ENCODE data around the gene PSMG1. TPM values are rescaled to one million over a fixed set of nuclear protein-coding genes. Genes with fewer than 3 reads are reported as not detected.
"Not testable (repeated sequence)": the region's sequence is repeated elsewhere in the genome, so short reads cannot be mapped to it uniquely, and the experiment has no call there.

PSMG1 gene
- total RNA-seq, 1 donor from 2014 or later = 23.7 TPM

DNA sequence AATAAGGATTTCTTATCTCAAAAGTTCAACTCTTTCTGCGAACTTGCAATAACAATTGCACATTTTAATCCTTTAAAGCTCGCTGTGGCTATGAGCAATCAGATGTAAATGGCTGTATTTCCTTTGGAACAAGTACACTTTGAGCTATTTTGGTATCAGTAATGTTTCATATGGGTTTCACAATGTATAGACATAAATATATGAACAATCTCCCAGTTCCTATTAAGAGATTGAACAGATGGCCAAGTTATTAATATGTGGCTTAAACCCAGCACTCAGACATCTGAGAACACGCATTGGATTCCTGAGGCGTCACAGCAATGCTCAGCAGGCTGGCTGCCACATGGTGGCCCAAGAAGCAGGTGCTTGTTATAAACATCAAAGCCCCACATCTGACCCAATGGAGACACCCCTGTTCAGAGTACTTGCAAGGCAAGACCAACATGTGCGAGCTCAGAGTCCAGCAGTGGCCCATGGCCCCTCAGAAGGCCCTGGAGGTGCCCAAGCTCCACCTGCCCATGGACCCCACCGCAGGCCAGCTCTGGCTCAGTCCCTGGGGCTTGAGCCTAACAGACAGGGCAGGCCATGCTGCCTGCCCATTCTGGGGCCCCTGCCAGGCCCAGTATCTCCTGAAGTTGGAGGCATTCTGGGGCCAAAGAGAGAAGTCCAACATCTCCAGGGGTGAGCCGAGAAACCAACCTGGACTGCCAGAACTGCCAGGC is 23.7 kb downstream of the PSMG1 start:
- no peak for ATAC-seq (ENCODE audit: low read depth)
- ChIA-PET CTCF (no interaction called here), POLR2A (no interaction called here)
- H3K27me3 Mint-ChIP-seq = no peaks in the 10 kb centered on the region
- intact Hi-C loops (cut with micrococcal nuclease) = no loop called here
- TF ChIP-seq, protein P1, sequence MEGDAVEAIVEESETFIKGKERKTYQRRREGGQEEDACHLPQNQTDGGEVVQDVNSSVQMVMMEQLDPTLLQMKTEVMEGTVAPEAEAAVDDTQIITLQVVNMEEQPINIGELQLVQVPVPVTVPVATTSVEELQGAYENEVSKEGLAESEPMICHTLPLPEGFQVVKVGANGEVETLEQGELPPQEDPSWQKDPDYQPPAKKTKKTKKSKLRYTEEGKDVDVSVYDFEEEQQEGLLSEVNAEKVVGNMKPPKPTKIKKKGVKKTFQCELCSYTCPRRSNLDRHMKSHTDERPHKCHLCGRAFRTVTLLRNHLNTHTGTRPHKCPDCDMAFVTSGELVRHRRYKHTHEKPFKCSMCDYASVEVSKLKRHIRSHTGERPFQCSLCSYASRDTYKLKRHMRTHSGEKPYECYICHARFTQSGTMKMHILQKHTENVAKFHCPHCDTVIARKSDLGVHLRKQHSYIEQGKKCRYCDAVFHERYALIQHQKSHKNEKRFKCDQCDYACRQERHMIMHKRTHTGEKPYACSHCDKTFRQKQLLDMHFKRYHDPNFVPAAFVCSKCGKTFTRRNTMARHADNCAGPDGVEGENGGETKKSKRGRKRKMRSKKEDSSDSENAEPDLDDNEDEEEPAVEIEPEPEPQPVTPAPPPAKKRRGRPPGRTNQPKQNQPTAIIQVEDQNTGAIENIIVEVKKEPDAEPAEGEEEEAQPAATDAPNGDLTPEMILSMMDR (IDR thresholded peaks at IDR 0.05) = no peak
- DNase-seq = no peak
- H3K27ac Mint-ChIP-seq = no peak overlapping the region
- peaks cover 2% of the 10 kb centered on the region for H3K9me3 Mint-ChIP-seq
- H3K36me3 Mint-ChIP-seq (ENCODE audit: low read depth) = no peaks in the 10 kb centered on the region
- no peak overlapping the region for H3K4me3 Mint-ChIP-seq
- H3K4me1 Mint-ChIP-seq = no peaks in the 10 kb centered on the region

GRCh38 chr21:39157241-39157640 is 26.0 kb downstream of the PSMG1 start:
- H3K4me1 Mint-ChIP-seq; H3K4me3 Mint-ChIP-seq; H3K27ac Mint-ChIP-seq; intact Hi-C loops (cut with micrococcal nuclease); H3K9me3 Mint-ChIP-seq; CTCF ChIA-PET; H3K27me3 Mint-ChIP-seq; POLR2A ChIA-PET; DNase-seq; ATAC-seq (ENCODE audit: low read depth); H3K36me3 Mint-ChIP-seq (ENCODE audit: low read depth): not testable (repeated sequence)

DNA sequence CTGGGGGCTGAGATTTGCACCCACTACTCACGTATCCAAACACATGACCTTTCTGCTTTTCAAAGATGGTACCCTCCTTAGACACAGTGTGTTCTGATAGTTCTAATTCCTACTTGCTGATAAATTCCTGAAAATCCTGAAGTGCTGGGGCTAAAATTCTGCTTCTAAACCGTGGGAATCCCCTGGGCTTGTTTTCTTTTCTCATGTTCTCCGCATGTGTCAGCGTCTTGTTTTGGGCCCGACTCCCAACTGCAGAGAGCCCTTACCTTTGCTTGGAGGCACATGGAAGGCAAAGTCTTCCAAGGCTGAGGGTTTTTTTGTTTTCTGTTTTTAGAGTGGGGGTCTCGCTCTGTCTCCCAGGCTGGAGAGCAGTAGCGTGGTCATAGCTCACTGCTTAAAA is 27.2 kb downstream of the PSMG1 start:
- H3K4me1 Mint-ChIP-seq = no peaks in the 10 kb centered on the region
- ATAC-seq (ENCODE audit: low read depth) (no peak), DNase-seq (no peak)
- intact Hi-C loops (cut with micrococcal nuclease) = no loop called here
- POLR2A ChIA-PET = no interaction called here
- no peaks in the 10 kb centered on the region for H3K27me3 Mint-ChIP-seq
- H3K4me3 Mint-ChIP-seq = no peak overlapping the region
- CTCF ChIA-PET = no interaction called here
- no peak overlapping the region for H3K27ac Mint-ChIP-seq
- no peaks in the 10 kb centered on the region for H3K36me3 Mint-ChIP-seq (ENCODE audit: low read depth)
- TF ChIP-seq, protein P1 (IDR thresholded peaks at IDR 0.05) = no peak
- no peaks in the 10 kb centered on the region for H3K9me3 Mint-ChIP-seq

- ATAC-seq (ENCODE audit: low read depth) (no peak), DNase-seq (no peak)
- Mint-ChIP-seq H3K9me3 (no peaks in the 10 kb centered on the region), H3K4me1 (no peaks in the 10 kb centered on the region), H3K4me3 (no peak overlapping the region), H3K27ac (no peak overlapping the region), H3K27me3 (peaks cover 2% of the 10 kb centered on the region), H3K36me3 (ENCODE audit: low read depth) (no peaks in the 10 kb centered on the region)
- intact Hi-C loops (cut with micrococcal nuclease) = no loop called here
- TF ChIP-seq, protein P1 (IDR thresholded peaks at IDR 0.05) = no peak
- CTCF ChIA-PET = no interaction called here
- POLR2A ChIA-PET = no interaction called here
Measured at GRCh38 chr21:39155578-39155977, 27.7 kb downstream of the PSMG1 start.

DNA sequence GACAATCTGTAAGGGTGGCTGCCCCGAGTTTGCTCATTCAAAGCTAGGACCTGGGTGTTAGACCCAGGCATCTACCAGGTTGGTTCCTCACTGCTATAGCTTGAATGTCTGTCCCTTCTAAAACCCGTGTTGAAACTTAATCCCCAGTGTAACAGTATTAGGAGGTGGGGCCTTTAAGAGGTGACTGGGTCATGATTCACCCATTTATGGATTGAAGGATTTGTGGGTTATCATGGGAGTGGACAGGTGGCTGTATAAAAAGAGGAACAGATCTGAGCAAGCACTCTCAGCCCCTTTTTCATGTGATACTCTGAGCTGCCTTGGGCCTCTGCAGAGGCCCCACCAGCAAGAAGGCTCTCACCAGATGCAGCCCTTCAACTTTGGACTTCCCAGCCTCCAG is 29.4 kb downstream of the PSMG1 start:
- H3K4me1 Mint-ChIP-seq = no peaks in the 10 kb centered on the region
- peaks cover 5% of the 10 kb centered on the region for H3K27me3 Mint-ChIP-seq
- TF ChIP-seq, protein P1 (IDR thresholded peaks at IDR 0.05) = no peak
- H3K4me3 Mint-ChIP-seq = no peak overlapping the region
- POLR2A ChIA-PET = no interaction called here
- H3K36me3 Mint-ChIP-seq (ENCODE audit: low read depth) = no peaks in the 10 kb centered on the region
- no peak for ATAC-seq (ENCODE audit: low read depth)
- CTCF ChIA-PET = no interaction called here
- DNase-seq = no peak
- H3K9me3 Mint-ChIP-seq = no peaks in the 10 kb centered on the region
- intact Hi-C loops (cut with micrococcal nuclease) = no loop called here
- H3K27ac Mint-ChIP-seq = no peak overlapping the region

DNA sequence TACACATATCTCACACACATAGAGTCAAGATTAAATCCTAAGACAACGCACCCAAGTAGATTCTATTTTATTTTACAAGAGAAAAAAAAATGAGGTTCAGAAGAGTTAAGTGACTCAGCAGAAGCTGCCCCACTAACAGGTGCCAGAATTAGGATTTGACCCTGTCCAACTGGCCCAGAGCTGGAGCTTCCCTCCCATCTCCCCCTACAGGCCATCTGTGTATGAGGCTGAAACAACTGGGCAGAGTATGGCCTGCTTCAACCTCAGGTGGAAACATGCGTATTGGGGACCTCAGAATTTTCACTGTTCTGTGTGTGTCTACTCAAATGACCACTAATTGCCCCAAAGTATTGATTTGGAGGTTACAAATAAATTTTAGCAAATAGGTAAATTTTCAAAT is 29.9 kb downstream of the PSMG1 start:
- no peak overlapping the region for H3K27ac Mint-ChIP-seq
- TF ChIP-seq, protein P1 (IDR thresholded peaks at IDR 0.05) = no peak
- ChIA-PET CTCF (no interaction called here), POLR2A (no interaction called here)
- no peaks in the 10 kb centered on the region for H3K9me3 Mint-ChIP-seq
- no peak overlapping the region for H3K4me3 Mint-ChIP-seq
- no peaks in the 10 kb centered on the region for H3K36me3 Mint-ChIP-seq (ENCODE audit: low read depth)
- H3K27me3 Mint-ChIP-seq = peaks cover 6% of the 10 kb centered on the region
- intact Hi-C loops (cut with micrococcal nuclease) = no loop called here
- no peak for ATAC-seq (ENCODE audit: low read depth)
- no peaks in the 10 kb centered on the region for H3K4me1 Mint-ChIP-seq
- DNase-seq = no peak
